ENCODE data around the gene U2AF2. TPM values are rescaled to one million over a fixed set of nuclear protein-coding genes. Genes with fewer than 3 reads are reported as not detected.

Gene U2AF2
- total RNA-seq, 1 donor from 2014 or later, result 143 TPM

- Histone ChIP-seq H3K4me3 (no peak overlapping the region), H3K36me3 (peaks cover 100% of the 10 kb centered on the region), H3K27ac (no peak overlapping the region), H3K9me3 (no peaks in the 10 kb centered on the region), H3K27me3 (ENCODE audit: low read depth) (no peaks in the 10 kb centered on the region), H3K4me1 (no peaks in the 10 kb centered on the region)
- ATAC-seq (no peak), DNase-seq (peak; percentile 34)
- intact Hi-C loops (cut with DNase I), result no loop called here
- no peak for TF ChIP-seq CTCF (IDR thresholded peaks at IDR 0.05)
Observed at GRCh38 chr19:55690109-55690768, 35.4 kb downstream of the U2AF2 start.

- no peak overlapping the region for H3K27ac ChIP-seq
- intact Hi-C loops (cut with DNase I), result no loop called here
- no peaks in the 10 kb centered on the region for H3K27me3 ChIP-seq (ENCODE audit: low read depth)
- TF ChIP-seq CTCF (IDR thresholded peaks at IDR 0.05), result no peak
- H3K9me3 ChIP-seq, result no peaks in the 10 kb centered on the region
- ATAC-seq, result no peak
- peak; percentile 39 for DNase-seq
- H3K4me3 ChIP-seq, result no peak overlapping the region
- no peaks in the 10 kb centered on the region for H3K4me1 ChIP-seq
- H3K36me3 ChIP-seq, result peaks cover 100% of the 10 kb centered on the region
Observed at GRCh38 chr19:55690769-55691545, 36.1 kb downstream of the U2AF2 start.

- Histone ChIP-seq H3K4me3 (no peak overlapping the region), H3K9me3 (no peaks in the 10 kb centered on the region), H3K4me1 (no peaks in the 10 kb centered on the region), H3K27me3 (ENCODE audit: low read depth) (no peaks in the 10 kb centered on the region), H3K27ac (no peak overlapping the region), H3K36me3 (peaks cover 100% of the 10 kb centered on the region)
- no peak for TF ChIP-seq CTCF (IDR thresholded peaks at IDR 0.05)
- ATAC-seq (no peak), DNase-seq (peak; percentile 38)
- intact Hi-C loops (cut with DNase I), result no loop called here
Observed at GRCh38 chr19:55691561-55692481, 37.0 kb downstream of the U2AF2 start.

GRCh38 chr19:55692681-55693081 lies 37.8 kb downstream of the U2AF2 start:
- H3K27me3 ChIP-seq (ENCODE audit: low read depth), result no peaks in the 10 kb centered on the region
- peaks cover 100% of the 10 kb centered on the region for H3K36me3 ChIP-seq
- TF ChIP-seq CTCF (IDR thresholded peaks at IDR 0.05), result no peak
- intact Hi-C loops (cut with DNase I), result no loop called here
- ATAC-seq (no peak), DNase-seq (peak; percentile 39)
- no peak overlapping the region for H3K4me3 ChIP-seq
- H3K27ac ChIP-seq, result no peak overlapping the region
- no peaks in the 10 kb centered on the region for H3K9me3 ChIP-seq
- no peaks in the 10 kb centered on the region for H3K4me1 ChIP-seq

GRCh38 chr19:55693336-55693974 lies 38.6 kb downstream of the U2AF2 start:
- ATAC-seq, result no peak
- DNase-seq, result peak; percentile 39
- no peaks in the 10 kb centered on the region for H3K4me1 ChIP-seq
- peaks cover 96% of the 10 kb centered on the region for H3K36me3 ChIP-seq
- no peaks in the 10 kb centered on the region for H3K27me3 ChIP-seq (ENCODE audit: low read depth)
- H3K4me3 ChIP-seq, result no peak overlapping the region
- no peaks in the 10 kb centered on the region for H3K9me3 ChIP-seq
- intact Hi-C loops (cut with DNase I), result no loop called here
- no peak for TF ChIP-seq CTCF (IDR thresholded peaks at IDR 0.05)
- H3K27ac ChIP-seq, result no peak overlapping the region
